Karpas-422 (cell line): ENCODE measurements around the gene IGFLR1. TPM values are rescaled to one million over a fixed set of nuclear protein-coding genes. Genes with fewer than 3 reads are reported as not detected.

ENCODE experiments used
- DNase-seq: peaks from one replicate; pipeline ENCODE4 v3.0.0-alpha.2; 2015
- H2AFZ ChIP-seq: fragments of 200-600 bp; sonication (generic); 2 replicates; pipeline ENCODE4 v1.6.1; 2014; ENCODE audit warnings: antibody characterized with exemption, low read length, mixed read lengths
- H3K27ac ChIP-seq: fragments of 200-600 bp; sonication (generic); 2 replicates; pipeline ENCODE4 v1.5.1; 2014; ENCODE audit warnings: mild to moderate bottlenecking, low read length, moderate library complexity
- H3K27me3 ChIP-seq: fragments of 200-600 bp; sonication (generic); 2 replicates; pipeline ENCODE4 v1.6.1; 2014; ENCODE audit warnings: low read length, mixed read lengths
- H3K36me3 ChIP-seq: fragments of 200-600 bp; sonication (generic); 2 replicates; pipeline ENCODE4 v1.6.1; 2014; ENCODE audit warnings: low read length, mixed read lengths; ENCODE audit not compliant: insufficient read depth
- H3K4me1 ChIP-seq: fragments of 200-600 bp; sonication (generic); 2 replicates; pipeline ENCODE4 v1.6.1; 2014; ENCODE audit warnings: mild to moderate bottlenecking, low read length, mixed read lengths
- H3K4me2 ChIP-seq: fragments of 200-600 bp; sonication (generic); 2 replicates; pipeline ENCODE4 v1.6.1; 2014; ENCODE audit warnings: low read length, low read depth, mild to moderate bottlenecking; ENCODE audit not compliant: poor library complexity, severe bottlenecking
- H3K4me3 ChIP-seq: fragments of 200-600 bp; sonication (generic); 2 replicates; pipeline ENCODE4 v1.5.1; 2014; ENCODE audit warnings: mild to moderate bottlenecking, antibody characterized with exemption, low read length, mixed read lengths
- H3K79me2 ChIP-seq: fragments of 200-600 bp; sonication (generic); 2 replicates; pipeline ENCODE4 v1.6.1; 2014; ENCODE audit warnings: mild to moderate bottlenecking, low read length, mixed read lengths
- H3K9ac ChIP-seq: fragments of 200-600 bp; sonication (generic); 2 replicates; pipeline ENCODE4 v1.6.0; 2014; ENCODE audit warnings: low read length
- H3K9me2 ChIP-seq: fragments of 200-600 bp; sonication (generic), shearing (Covaris generic); replicated peaks from 2 replicates; pipeline ENCODE4 v1.6.0; 2014; ENCODE audit warnings: mild to moderate bottlenecking, low read length, moderate library complexity; ENCODE audit not compliant: insufficient read depth
- H3K9me3 ChIP-seq: fragments of 300-700, 200-600 bp; sonication (generic); 2 replicates; pipeline ENCODE4 v1.6.1; 2014; ENCODE audit warnings: low read length, mixed read lengths
- H4K20me1 ChIP-seq: fragments of 200-600 bp; sonication (generic); 2 replicates; pipeline ENCODE4 v1.6.1; 2014; ENCODE audit warnings: mild to moderate bottlenecking, antibody characterized with exemption, low read length, low read depth; ENCODE audit not compliant: insufficient read depth
- total RNA-seq: library from RNA; depleted of rRNA; stranded (reverse); fragments of >200 nt; shearing (Covaris generic); gene quantifications from 2 replicates; pipeline ENCODE4 v1.2.3, GENCODE V29; 2014; ENCODE audit warnings: low replicate concordance; rRNA removed

The IGFLR1 gene, protein sequence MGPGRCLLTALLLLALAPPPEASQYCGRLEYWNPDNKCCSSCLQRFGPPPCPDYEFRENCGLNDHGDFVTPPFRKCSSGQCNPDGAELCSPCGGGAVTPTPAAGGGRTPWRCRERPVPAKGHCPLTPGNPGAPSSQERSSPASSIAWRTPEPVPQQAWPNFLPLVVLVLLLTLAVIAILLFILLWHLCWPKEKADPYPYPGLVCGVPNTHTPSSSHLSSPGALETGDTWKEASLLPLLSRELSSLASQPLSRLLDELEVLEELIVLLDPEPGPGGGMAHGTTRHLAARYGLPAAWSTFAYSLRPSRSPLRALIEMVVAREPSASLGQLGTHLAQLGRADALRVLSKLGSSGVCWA
- total RNA-seq = 1.5 and 15.2 TPM in 2 replicates

DNA sequence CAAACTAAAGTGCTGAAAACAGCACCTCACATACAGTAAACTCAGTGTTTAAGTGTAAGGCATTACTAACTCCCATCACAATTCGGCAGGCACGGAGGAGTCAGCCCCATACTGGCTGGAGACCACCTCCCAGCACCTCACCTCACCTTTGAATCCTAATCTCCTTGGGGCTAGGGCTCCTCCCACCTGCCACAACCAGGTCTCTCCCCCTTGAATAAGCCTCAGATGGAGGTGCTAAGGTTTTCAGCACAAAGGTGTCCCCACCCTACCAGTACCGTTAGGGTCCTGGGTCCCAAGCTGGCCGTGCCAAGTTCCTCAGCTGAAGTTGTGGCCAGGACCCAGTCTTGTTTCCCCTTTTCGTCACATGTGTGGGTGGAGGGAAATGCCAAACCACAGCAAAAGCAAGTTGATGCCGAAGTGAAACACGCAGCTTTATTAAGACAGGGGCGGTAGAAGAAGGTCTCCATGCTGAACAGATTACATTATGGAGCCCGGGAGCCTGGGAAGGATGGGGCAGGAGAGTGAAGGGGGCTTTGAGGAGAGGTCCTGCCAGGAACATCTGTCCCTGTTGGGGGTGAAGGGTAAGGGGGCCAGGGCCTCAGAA lies at the start of gene IGFLR1:
Gene IGFLR1 (minus strand): TSS at position 332 of the 604 bp plus-strand sequence. CDS start 1,272 bp downstream, outside the sequence.
- H3K4me3 ChIP-seq = peak within 1 kb of the TSS; percentile 38; the same call in 1 of the 2 replicates
- H3K4me2 ChIP-seq = peak within 1 kb of the TSS; percentile 94
- H3K36me3 ChIP-seq = no peaks in the 10 kb centered on the region
- H2AFZ ChIP-seq = peak within 1 kb of the TSS; percentile 45; the same call in 1 of the 2 replicates
- H3K27ac ChIP-seq = peak within 1 kb of the TSS; percentile 58
- H3K9me2 ChIP-seq = no peaks in the 10 kb centered on the region
- peaks cover 51% of the 10 kb centered on the region for H3K4me1 ChIP-seq
- H3K79me2 ChIP-seq = peaks cover 20% of the 10 kb centered on the region
- H3K9me3 ChIP-seq = no peaks in the 10 kb centered on the region
- H3K9ac ChIP-seq = peak within 1 kb of the TSS; percentile 74
- DNase-seq = peak; percentile 66
- no peaks in the 10 kb centered on the region for H3K27me3 ChIP-seq
- no peaks in the 10 kb centered on the region for H4K20me1 ChIP-seq

DNA sequence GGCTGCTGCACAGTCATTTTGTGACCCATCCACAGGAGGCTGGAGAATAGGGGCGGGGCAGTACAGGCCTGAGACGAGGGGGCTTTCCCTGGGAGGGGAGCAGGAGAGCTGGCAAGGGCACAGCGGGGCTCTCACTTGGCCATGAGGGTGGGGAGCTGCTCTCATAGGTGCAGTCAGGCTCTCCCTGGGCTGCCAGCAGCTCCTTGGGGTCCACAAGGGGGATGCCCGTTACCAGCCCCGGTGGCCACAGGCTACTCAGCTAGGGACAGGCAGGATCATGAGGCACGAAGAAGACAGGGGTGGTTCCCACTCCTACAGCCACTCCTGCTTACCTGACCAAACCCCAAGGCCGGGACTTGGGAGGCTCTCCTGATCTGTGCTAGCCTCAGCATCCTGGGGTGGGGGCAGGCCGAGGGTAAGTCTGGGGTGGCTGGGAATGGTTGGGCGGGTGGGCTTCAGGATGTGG lies 49.6 kb upstream of the IGFLR1 start:
- no peak overlapping the region for H3K4me3 ChIP-seq
- DNase-seq = no peak
- H4K20me1 ChIP-seq = no peaks in the 10 kb centered on the region
- H3K79me2 ChIP-seq = no peaks in the 10 kb centered on the region
- no peak overlapping the region for H3K9ac ChIP-seq
- H3K4me1 ChIP-seq = no peaks in the 10 kb centered on the region
- no peaks in the 10 kb centered on the region for H3K9me3 ChIP-seq
- no peaks in the 10 kb centered on the region for H3K9me2 ChIP-seq
- H3K27ac ChIP-seq = no peak overlapping the region
- no peaks in the 10 kb centered on the region for H3K36me3 ChIP-seq
- H3K4me2 ChIP-seq = no peak overlapping the region
- no peaks in the 10 kb centered on the region for H3K27me3 ChIP-seq
- H2AFZ ChIP-seq = no peak overlapping the region

DNA sequence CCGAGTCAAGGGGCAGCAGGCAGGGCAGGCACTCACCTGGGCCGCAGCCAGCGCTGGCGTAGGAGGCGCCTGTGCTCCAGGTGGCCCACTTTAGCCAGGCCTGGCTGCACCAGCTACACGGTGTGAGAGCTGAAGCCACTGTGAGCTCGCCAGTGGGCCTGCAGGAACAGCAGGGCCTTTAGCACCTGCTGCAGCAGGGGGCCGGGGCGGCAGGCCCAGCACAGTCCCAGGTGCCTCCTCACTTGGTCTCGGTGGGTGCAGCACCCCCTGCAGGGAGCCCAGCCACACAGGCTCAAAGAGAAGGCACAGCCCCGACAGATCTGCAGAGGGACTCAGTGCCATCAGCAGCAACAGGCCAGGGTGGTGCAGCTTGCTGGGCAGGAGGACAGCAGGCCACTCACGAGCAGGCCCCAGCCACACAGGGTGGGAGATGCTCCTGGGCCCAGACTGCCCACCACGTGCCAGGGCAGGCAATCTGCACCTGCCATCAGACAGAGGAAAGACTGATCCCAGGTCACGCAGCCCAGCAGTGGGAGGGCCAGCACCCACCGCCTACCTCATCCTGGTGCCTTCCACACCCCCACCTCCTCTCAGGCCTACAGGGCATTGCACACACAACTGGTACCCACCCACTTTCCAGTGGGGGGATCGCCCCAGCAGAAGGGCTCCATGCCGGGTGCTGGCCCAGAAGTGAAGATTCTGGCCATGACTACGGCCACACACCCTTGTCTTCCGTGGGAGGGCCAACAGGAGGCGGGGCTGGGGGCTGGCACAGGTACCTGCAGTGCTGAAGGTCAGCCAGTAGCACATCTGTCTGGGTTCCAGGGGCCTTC lies 48.9 kb upstream of the IGFLR1 start:
- Histone ChIP-seq H3K9ac (no peak overlapping the region), H3K4me3 (no peak overlapping the region), H4K20me1 (no peaks in the 10 kb centered on the region), H3K4me1 (no peaks in the 10 kb centered on the region), H3K4me2 (no peak overlapping the region), H3K9me2 (no peaks in the 10 kb centered on the region), H3K27me3 (no peaks in the 10 kb centered on the region), H3K9me3 (no peaks in the 10 kb centered on the region), H3K36me3 (no peaks in the 10 kb centered on the region), H2AFZ (no peak overlapping the region), H3K79me2 (no peaks in the 10 kb centered on the region), H3K27ac (no peak overlapping the region)
- peak; percentile 81 for DNase-seq

DNA sequence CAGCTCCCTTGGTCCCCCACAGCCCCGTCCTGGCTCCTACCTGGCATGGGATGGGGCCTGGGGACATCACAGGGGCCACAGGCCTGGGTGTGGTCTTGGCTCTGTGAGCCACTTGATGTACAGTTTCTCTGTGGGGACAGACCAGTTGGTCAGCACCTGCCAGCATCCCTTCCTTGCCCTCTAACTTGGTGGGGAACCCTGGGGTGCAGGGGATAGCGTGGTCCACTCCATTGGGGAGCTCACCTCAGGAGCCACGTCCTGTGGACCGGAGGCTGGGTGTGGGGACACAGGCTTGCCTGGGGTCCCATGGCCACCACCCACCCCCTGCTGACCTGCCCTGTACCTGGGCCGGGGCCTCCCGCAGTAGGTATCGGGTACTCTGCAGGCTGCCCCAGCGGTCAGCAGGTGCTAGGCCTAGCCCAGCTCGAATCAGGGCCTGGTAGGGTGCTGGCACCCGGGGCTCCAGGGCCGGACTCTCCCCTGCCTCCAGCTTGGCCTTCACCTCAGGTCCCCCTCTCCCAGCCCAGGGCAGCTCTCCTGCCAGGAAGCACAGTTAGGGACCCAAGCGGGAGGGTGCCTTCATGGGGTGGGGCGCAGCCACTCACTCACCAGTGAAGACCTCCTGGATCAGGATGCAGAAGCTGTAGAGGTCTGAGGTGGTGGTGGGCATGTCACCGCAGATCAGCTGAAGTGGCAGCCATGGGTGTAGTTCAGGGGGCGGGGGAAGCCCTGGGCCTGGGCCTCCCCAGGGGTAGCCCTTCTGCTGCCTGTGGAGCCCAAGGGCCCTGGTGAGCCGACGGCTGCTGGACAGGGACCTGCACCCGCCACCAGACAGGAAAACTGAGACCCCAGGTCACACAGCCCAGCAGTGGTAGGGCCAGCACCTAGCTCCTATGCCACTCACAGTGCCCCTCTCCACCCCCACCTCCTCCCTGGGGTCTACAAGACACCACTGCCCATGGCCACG lies 48.0 kb upstream of the IGFLR1 start:
- Histone ChIP-seq H3K27me3 (no peaks in the 10 kb centered on the region), H3K4me1 (no peaks in the 10 kb centered on the region), H3K27ac (no peak overlapping the region), H3K79me2 (no peaks in the 10 kb centered on the region), H2AFZ (no peak overlapping the region), H3K9me3 (no peaks in the 10 kb centered on the region), H3K4me3 (no peak overlapping the region), H3K9ac (no peak overlapping the region), H4K20me1 (no peaks in the 10 kb centered on the region), H3K9me2 (no peaks in the 10 kb centered on the region), H3K36me3 (no peaks in the 10 kb centered on the region), H3K4me2 (no peak overlapping the region)
- no peak for DNase-seq

DNA sequence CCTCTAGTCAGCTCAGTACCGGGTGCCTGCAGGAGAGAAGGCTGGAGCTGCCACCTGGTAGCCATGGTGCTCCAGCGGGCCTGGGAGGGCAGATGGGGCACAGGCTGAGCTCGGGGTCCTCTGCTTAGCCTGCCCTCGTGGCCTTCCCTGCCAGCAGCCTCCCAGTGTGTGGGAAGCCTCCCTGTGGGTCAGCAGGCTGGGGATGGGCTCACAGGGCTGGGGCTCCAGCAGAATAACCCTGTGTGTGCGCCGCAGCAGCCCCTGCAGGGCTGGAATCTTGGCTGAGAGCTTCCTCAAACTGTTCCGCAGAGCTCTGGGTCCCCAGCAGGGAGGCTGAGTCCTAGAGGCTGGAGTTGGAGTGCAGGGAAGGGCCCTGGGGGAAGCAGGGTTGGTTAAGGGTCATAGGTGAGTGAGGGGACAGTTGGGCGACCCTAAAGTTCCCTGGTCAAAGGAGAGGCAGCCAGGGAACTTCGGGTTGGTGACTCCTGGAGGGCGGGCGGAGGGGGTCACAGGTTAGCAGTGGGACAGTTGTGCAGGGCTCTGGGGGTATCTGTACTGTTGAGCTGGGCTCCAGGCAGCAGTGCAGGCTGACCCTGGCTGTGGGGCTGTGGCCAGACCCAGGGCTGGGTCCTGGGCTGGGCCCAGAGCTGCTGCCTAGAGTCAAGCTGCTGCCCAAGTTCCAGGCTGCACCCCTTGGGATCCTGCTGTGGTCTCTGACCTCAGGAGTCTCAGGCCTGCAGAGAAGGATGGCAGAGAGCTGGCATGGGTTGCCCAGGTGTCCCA lies 47.1 kb upstream of the IGFLR1 start:
- H4K20me1 ChIP-seq = no peaks in the 10 kb centered on the region
- no peak overlapping the region for H3K9ac ChIP-seq
- no peaks in the 10 kb centered on the region for H3K27me3 ChIP-seq
- no peak overlapping the region for H2AFZ ChIP-seq
- no peak overlapping the region for H3K27ac ChIP-seq
- no peaks in the 10 kb centered on the region for H3K36me3 ChIP-seq
- H3K79me2 ChIP-seq = no peaks in the 10 kb centered on the region
- no peak for DNase-seq
- H3K9me3 ChIP-seq = no peaks in the 10 kb centered on the region
- H3K4me1 ChIP-seq = no peaks in the 10 kb centered on the region
- no peaks in the 10 kb centered on the region for H3K9me2 ChIP-seq
- no peak overlapping the region for H3K4me3 ChIP-seq
- H3K4me2 ChIP-seq = no peak overlapping the region

DNA sequence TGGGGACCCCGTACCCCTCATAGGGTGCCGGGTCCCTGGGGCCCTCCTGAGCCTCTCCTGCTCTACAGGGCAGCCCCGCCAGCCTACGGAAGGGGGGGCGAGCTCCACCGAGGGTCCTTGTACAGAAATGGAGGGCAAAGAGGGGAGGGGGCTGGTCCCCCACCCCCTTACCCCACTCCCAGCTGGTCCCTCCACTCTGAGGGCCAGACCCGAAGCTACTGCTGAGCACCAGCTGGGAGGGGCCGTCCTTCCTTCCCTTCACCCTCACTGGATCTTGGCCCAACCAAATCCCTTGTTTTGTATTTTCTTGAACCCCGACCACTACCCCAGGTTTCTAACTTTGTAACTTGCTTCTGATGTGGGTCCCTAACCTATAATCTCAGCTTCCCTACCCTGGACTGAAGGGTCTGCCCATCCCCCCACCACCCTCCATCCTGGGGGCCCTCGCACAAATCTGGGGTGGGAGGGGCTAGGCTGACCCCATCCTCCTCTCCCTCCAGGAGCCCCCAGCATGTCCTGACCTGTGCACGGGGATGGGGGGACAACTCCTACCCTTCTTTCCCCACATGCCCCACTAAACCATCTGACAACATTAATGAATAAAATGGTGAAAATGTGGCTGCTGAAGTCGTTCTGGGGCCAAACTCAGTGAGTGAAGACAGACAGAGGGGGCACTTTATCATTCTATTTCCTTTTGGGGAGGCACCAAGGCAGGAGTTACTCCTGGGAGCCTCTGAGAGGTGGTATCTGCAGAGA lies 46.1 kb upstream of the IGFLR1 start:
- Histone ChIP-seq H3K36me3 (no peaks in the 10 kb centered on the region), H3K4me2 (no peak overlapping the region), H3K4me1 (no peaks in the 10 kb centered on the region), H3K4me3 (no peak overlapping the region), H3K9me2 (no peaks in the 10 kb centered on the region), H2AFZ (no peak overlapping the region), H4K20me1 (no peaks in the 10 kb centered on the region), H3K27ac (no peak overlapping the region), H3K9ac (no peak overlapping the region), H3K27me3 (no peaks in the 10 kb centered on the region), H3K79me2 (no peaks in the 10 kb centered on the region), H3K9me3 (no peaks in the 10 kb centered on the region)
- no peak for DNase-seq
